WTC11 (cell line): ENCODE data around the gene RASGRF2. TPM values are rescaled to one million over a fixed set of nuclear protein-coding genes. Genes with fewer than 3 reads are reported as not detected.

Experiments used
- ATAC-seq: fragments of 200-7000 bp; cut with Tn5 transposase; 2 replicates; pipeline ENCODE4 v1.10.0; 2021; ENCODE audit warnings: mild to moderate bottlenecking, moderate library complexity
- CTCF ChIA-PET: fragments of 300-600 bp; sonication (Branson Sonifier 250); formaldehyde crosslinking; loops from one replicate; lab custom pipeline; 2021; ENCODE audit warnings: antibody characterized with exemption; lab: Charles Lee
- POLR2A ChIA-PET: fragments of 350-600 bp; sonication (Branson Sonifier 250); formaldehyde crosslinking; loops from one replicate; lab custom pipeline; 2021; ENCODE audit warnings: antibody characterized with exemption; lab: Charles Lee
- DNase-seq: peaks from one replicate; pipeline ENCODE4 v3.0.0; 2021; ENCODE audit warnings: low spot score
- H3K27ac Mint-ChIP-seq: 2 replicates; pipeline ENCODE4 v1.8.0; 2021; ENCODE audit warnings: mixed read lengths
- H3K27me3 Mint-ChIP-seq: 2 replicates; pipeline ENCODE4 v1.8.0; 2021; ENCODE audit warnings: low read depth, mild to moderate bottlenecking, moderate library complexity, mixed read lengths
- H3K36me3 Mint-ChIP-seq: 2 replicates; pipeline ENCODE4 v1.8.0; 2021; ENCODE audit warnings: mixed read lengths
- H3K4me1 Mint-ChIP-seq: 2 replicates; pipeline ENCODE4 v1.8.0; 2022; ENCODE audit warnings: mixed read lengths
- H3K4me3 Mint-ChIP-seq: 2 replicates; pipeline ENCODE4 v1.8.0; 2021; ENCODE audit warnings: mild to moderate bottlenecking, moderate library complexity, mixed read lengths
- H3K9me3 Mint-ChIP-seq: 2 replicates; pipeline ENCODE4 v1.8.0; 2021; ENCODE audit warnings: mixed read lengths
- CREB1 ChIP-seq: sonication (generic); formaldehyde crosslinking; IDR thresholded peaks from 2 replicates; pipeline ENCODE4 v1.8.0; 2023; ENCODE audit warnings: mild to moderate bottlenecking, missing genetic modification reagents
- CREM ChIP-seq: sonication (generic); formaldehyde crosslinking; IDR thresholded peaks from 2 replicates; pipeline ENCODE4 v1.8.1; 2022; ENCODE audit warnings: mild to moderate bottlenecking, missing genetic modification reagents, moderate library complexity
- ELF4 ChIP-seq: sonication (generic); formaldehyde crosslinking; IDR thresholded peaks from 2 replicates; pipeline ENCODE4 v1.8.1; 2022; ENCODE audit warnings: low read depth, mild to moderate bottlenecking, moderate library complexity, missing genetic modification reagents
- EMX1 ChIP-seq: fragments of 250-450 bp; sonication (Bioruptor Pico); IDR thresholded peaks from 2 replicates; pipeline ENCODE4 v1.8.0; 2021; ENCODE audit warnings: mild to moderate bottlenecking
- ETV6 ChIP-seq: sonication (generic); formaldehyde crosslinking; IDR thresholded peaks from 2 replicates; pipeline ENCODE4 v1.8.1; 2022; ENCODE audit warnings: mild to moderate bottlenecking, missing genetic modification reagents
- GABPB1 ChIP-seq: sonication (generic); formaldehyde crosslinking; IDR thresholded peaks from 2 replicates; pipeline ENCODE4 v1.8.1; 2023; ENCODE audit warnings: mild to moderate bottlenecking, missing genetic modification reagents
- RELA ChIP-seq: sonication (generic); formaldehyde crosslinking; IDR thresholded peaks from 2 replicates; pipeline ENCODE4 v1.8.1; 2022; ENCODE audit warnings: missing genetic modification reagents, mild to moderate bottlenecking, borderline replicate concordance
- SMAD4 ChIP-seq: sonication (generic); formaldehyde crosslinking; IDR thresholded peaks from 2 replicates; pipeline ENCODE4 v1.8.0; 2022; ENCODE audit warnings: mild to moderate bottlenecking, missing genetic modification reagents
- TCF7 ChIP-seq: sonication (generic); formaldehyde crosslinking; IDR thresholded peaks from 2 replicates; pipeline ENCODE4 v1.8.0; 2022; ENCODE audit warnings: mild to moderate bottlenecking, low read depth, missing genetic modification reagents, moderate library complexity
- TEAD1 ChIP-seq: sonication (generic); formaldehyde crosslinking; IDR thresholded peaks from 2 replicates; pipeline ENCODE4 v1.8.0; 2022; ENCODE audit warnings: mild to moderate bottlenecking, missing genetic modification reagents
- ZBTB21 ChIP-seq: sonication (generic); formaldehyde crosslinking; IDR thresholded peaks from 2 replicates; pipeline ENCODE4 v1.8.1; 2023; ENCODE audit warnings: mild to moderate bottlenecking, missing genetic modification reagents, borderline replicate concordance
- ZNF138 ChIP-seq: sonication (generic); formaldehyde crosslinking; conservative IDR thresholded peaks from 2 replicates; pipeline ENCODE4 v1.8.1; 2022; ENCODE audit warnings: mild to moderate bottlenecking, moderate library complexity, missing genetic modification reagents
- ZNF263 ChIP-seq: sonication (generic); formaldehyde crosslinking; IDR thresholded peaks from 2 replicates; pipeline ENCODE4 v1.8.1; 2022; ENCODE audit warnings: low read depth, mild to moderate bottlenecking, moderate library complexity, missing genetic modification reagents
- ZNF317 ChIP-seq: sonication (generic); formaldehyde crosslinking; IDR thresholded peaks from 2 replicates; pipeline ENCODE4 v1.8.1; 2023; ENCODE audit warnings: low read depth, mild to moderate bottlenecking, moderate library complexity, missing genetic modification reagents, borderline replicate concordance
- total RNA-seq: library from RNA; stranded (reverse); gene quantifications from 3 replicates; pipeline ENCODE4 v1.2.3, GENCODE V29; 2021
- TF ChIP-seq, protein P1 (sequence below): sonication (generic); formaldehyde crosslinking; IDR thresholded peaks from 2 replicates; pipeline ENCODE4 v1.8.1; 2023; ENCODE audit warnings: mild to moderate bottlenecking, missing genetic modification reagents, moderate library complexity
- TF ChIP-seq, protein P2 (sequence below): fragments of 250-450 bp; sonication (Bioruptor Pico); IDR thresholded peaks from 2 replicates; pipeline ENCODE4 v1.9.0; 2021; ENCODE audit warnings: mild to moderate bottlenecking, borderline replicate concordance
- TF ChIP-seq, protein P3 (sequence below): sonication (generic); formaldehyde crosslinking; IDR thresholded peaks from 2 replicates; pipeline ENCODE4 v1.8.1; 2022; ENCODE audit warnings: mild to moderate bottlenecking, moderate library complexity, missing genetic modification reagents
- TF ChIP-seq, protein P4 (sequence below): sonication (generic); formaldehyde crosslinking; conservative IDR thresholded peaks from 2 replicates; pipeline ENCODE4 v1.8.1; 2022; ENCODE audit warnings: mild to moderate bottlenecking, missing genetic modification reagents
- TF ChIP-seq, protein P5 (sequence below): sonication (generic); formaldehyde crosslinking; IDR thresholded peaks from 2 replicates; pipeline ENCODE4 v1.8.0; 2022; ENCODE audit warnings: missing genetic modification reagents
- TF ChIP-seq, protein P6 (sequence below): sonication (generic); formaldehyde crosslinking; IDR thresholded peaks from 2 replicates; pipeline ENCODE4 v1.8.1; 2023; ENCODE audit warnings: mild to moderate bottlenecking, moderate library complexity, missing genetic modification reagents

RASGRF2 gene
- total RNA-seq, 1 experiment from 2014 or later, result 17.6 TPM

DNA sequence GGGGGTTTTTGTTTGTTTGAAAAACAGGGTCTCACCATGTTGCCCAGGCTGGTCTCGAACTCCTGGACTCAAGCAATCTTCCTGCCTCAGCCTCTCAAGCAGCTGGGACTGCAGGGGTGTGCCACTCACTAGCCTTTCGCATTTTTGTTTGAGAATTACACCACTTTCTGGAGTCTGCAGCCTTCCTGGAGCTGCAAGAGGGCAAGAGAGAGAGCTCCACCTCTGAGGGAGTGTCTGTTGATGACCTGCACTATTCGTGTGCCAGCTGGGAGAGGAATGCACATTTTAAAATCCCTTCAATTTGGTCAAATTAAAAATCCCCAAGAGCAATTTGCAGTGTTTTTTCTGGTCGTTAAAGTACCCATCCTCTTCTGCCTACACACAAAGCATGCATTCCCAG lies 267.9 kb downstream of the RASGRF2 start (continued):
- no peak for TF ChIP-seq ELF4 (CRISPR knock-in tag)
- TF ChIP-seq, protein P1, sequence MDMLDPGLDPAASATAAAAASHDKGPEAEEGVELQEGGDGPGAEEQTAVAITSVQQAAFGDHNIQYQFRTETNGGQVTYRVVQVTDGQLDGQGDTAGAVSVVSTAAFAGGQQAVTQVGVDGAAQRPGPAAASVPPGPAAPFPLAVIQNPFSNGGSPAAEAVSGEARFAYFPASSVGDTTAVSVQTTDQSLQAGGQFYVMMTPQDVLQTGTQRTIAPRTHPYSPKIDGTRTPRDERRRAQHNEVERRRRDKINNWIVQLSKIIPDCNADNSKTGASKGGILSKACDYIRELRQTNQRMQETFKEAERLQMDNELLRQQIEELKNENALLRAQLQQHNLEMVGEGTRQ (CRISPR knock-in tag), result no peak
- no peak for TF ChIP-seq SMAD4 (CRISPR knock-in tag)
- TF ChIP-seq ZNF263 (CRISPR knock-in tag), result no peak

DNA sequence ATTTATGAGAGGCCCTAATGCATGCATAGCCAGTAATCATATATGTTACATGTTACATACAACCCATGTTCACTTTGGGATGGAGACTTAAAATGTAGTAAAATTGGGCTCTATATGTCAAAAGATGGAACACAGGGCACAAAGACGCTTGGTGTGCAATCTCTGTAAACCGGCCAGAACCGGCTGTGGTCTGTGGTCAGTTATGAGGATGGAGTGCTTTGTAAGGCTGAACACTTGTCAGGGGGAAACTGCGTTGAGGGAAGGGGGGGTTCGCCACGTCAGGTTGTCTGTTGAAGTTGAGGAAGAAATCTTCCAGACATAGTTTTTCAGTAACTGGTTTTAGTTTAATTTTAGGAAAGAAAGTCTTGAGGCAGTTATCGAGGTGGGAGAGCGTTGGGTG lies 270.3 kb downstream of the RASGRF2 start:
- Mint-ChIP-seq H3K36me3 (no peaks in the 10 kb centered on the region), H3K9me3 (no peaks in the 10 kb centered on the region), H3K27ac (no peak overlapping the region), H3K27me3 (no peaks in the 10 kb centered on the region), H3K4me3 (no peak overlapping the region), H3K4me1 (peaks cover 29% of the 10 kb centered on the region)
- ChIA-PET CTCF (interaction anchor here (3.4 kb wide), 1 partner anchor 70 kb away, joined by 19 read pairs; the partner anchor contains the start of gene ZCCHC9), POLR2A (no interaction called here)
- ATAC-seq (no peak), DNase-seq (no peak)
- TF ChIP-seq, protein P2, sequence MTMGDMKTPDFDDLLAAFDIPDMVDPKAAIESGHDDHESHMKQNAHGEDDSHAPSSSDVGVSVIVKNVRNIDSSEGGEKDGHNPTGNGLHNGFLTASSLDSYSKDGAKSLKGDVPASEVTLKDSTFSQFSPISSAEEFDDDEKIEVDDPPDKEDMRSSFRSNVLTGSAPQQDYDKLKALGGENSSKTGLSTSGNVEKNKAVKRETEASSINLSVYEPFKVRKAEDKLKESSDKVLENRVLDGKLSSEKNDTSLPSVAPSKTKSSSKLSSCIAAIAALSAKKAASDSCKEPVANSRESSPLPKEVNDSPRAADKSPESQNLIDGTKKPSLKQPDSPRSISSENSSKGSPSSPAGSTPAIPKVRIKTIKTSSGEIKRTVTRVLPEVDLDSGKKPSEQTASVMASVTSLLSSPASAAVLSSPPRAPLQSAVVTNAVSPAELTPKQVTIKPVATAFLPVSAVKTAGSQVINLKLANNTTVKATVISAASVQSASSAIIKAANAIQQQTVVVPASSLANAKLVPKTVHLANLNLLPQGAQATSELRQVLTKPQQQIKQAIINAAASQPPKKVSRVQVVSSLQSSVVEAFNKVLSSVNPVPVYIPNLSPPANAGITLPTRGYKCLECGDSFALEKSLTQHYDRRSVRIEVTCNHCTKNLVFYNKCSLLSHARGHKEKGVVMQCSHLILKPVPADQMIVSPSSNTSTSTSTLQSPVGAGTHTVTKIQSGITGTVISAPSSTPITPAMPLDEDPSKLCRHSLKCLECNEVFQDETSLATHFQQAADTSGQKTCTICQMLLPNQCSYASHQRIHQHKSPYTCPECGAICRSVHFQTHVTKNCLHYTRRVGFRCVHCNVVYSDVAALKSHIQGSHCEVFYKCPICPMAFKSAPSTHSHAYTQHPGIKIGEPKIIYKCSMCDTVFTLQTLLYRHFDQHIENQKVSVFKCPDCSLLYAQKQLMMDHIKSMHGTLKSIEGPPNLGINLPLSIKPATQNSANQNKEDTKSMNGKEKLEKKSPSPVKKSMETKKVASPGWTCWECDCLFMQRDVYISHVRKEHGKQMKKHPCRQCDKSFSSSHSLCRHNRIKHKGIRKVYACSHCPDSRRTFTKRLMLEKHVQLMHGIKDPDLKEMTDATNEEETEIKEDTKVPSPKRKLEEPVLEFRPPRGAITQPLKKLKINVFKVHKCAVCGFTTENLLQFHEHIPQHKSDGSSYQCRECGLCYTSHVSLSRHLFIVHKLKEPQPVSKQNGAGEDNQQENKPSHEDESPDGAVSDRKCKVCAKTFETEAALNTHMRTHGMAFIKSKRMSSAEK, result no peak
- TF ChIP-seq, protein P3, sequence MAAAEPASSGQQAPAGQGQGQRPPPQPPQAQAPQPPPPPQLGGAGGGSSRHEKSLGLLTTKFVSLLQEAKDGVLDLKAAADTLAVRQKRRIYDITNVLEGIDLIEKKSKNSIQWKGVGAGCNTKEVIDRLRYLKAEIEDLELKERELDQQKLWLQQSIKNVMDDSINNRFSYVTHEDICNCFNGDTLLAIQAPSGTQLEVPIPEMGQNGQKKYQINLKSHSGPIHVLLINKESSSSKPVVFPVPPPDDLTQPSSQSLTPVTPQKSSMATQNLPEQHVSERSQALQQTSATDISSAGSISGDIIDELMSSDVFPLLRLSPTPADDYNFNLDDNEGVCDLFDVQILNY, result no peak
- TF ChIP-seq TEAD1 (CRISPR knock-in tag) (no peak), CREM (CRISPR knock-in tag) (no peak), EMX1 (CRISPR knock-in tag) (no peak), TCF7 (CRISPR knock-in tag) (no peak), ETV6 (CRISPR knock-in tag) (no peak), ZNF138 (no peak), ZBTB21 (CRISPR knock-in tag) (no peak), GABPB1 (no peak), ZNF317 (CRISPR knock-in tag) (no peak), CREB1 (CRISPR knock-in tag) (no peak), RELA (CRISPR knock-in tag) (no peak)
- TF ChIP-seq, protein P4, sequence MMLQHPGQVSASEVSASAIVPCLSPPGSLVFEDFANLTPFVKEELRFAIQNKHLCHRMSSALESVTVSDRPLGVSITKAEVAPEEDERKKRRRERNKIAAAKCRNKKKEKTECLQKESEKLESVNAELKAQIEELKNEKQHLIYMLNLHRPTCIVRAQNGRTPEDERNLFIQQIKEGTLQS (CRISPR knock-in tag), result no peak
- TF ChIP-seq, protein P5, sequence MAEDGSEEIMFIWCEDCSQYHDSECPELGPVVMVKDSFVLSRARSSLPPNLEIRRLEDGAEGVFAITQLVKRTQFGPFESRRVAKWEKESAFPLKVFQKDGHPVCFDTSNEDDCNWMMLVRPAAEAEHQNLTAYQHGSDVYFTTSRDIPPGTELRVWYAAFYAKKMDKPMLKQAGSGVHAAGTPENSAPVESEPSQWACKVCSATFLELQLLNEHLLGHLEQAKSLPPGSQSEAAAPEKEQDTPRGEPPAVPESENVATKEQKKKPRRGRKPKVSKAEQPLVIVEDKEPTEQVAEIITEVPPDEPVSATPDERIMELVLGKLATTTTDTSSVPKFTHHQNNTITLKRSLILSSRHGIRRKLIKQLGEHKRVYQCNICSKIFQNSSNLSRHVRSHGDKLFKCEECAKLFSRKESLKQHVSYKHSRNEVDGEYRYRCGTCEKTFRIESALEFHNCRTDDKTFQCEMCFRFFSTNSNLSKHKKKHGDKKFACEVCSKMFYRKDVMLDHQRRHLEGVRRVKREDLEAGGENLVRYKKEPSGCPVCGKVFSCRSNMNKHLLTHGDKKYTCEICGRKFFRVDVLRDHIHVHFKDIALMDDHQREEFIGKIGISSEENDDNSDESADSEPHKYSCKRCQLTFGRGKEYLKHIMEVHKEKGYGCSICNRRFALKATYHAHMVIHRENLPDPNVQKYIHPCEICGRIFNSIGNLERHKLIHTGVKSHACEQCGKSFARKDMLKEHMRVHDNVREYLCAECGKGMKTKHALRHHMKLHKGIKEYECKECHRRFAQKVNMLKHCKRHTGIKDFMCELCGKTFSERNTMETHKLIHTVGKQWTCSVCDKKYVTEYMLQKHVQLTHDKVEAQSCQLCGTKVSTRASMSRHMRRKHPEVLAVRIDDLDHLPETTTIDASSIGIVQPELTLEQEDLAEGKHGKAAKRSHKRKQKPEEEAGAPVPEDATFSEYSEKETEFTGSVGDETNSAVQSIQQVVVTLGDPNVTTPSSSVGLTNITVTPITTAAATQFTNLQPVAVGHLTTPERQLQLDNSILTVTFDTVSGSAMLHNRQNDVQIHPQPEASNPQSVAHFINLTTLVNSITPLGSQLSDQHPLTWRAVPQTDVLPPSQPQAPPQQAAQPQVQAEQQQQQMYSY, result no peak
- TF ChIP-seq, protein P6, sequence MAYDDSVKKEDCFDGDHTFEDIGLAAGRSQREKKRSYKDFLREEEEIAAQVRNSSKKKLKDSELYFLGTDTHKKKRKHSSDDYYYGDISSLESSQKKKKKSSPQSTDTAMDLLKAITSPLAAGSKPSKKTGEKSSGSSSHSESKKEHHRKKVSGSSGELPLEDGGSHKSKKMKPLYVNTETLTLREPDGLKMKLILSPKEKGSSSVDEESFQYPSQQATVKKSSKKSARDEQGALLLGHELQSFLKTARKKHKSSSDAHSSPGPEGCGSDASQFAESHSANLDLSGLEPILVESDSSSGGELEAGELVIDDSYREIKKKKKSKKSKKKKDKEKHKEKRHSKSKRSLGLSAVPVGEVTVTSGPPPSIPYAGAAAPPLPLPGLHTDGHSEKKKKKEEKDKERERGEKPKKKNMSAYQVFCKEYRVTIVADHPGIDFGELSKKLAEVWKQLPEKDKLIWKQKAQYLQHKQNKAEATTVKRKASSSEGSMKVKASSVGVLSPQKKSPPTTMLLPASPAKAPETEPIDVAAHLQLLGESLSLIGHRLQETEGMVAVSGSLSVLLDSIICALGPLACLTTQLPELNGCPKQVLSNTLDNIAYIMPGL (CRISPR knock-in tag), result no peak
